LHCN-M2 (cell line): ENCODE measurements around the gene RAI14. TPM values are rescaled to one million over a fixed set of nuclear protein-coding genes. Genes with fewer than 3 reads are reported as not detected.

Source experiments
- DNase-seq: peaks from one replicate; pipeline ENCODE4 v3.0.0-alpha.2; 2012; ENCODE audit warnings: low read depth
- total RNA-seq: library from RNA; depleted of rRNA; stranded (reverse); fragments of >200 nt; gene quantifications from 2 replicates; pipeline ENCODE4 v1.2.3, GENCODE V29; 2014

Gene RAI14
- total RNA-seq, 1 experiment from 2014 or later, result 72.7 TPM

- DNase-seq, result peak; percentile 30
These were observed 16.1 kb upstream of the RAI14 start for GRCh38 chr5:34639852-34640626.

GRCh38 chr5:34648039-34648839, 7.9 kb upstream of the RAI14 start:
- no peak for DNase-seq

- no peak for DNase-seq
These were observed 7.3 kb upstream of the RAI14 start for GRCh38 chr5:34648840-34649158.

GRCh38 chr5:34651791-34652190, 4.3 kb upstream of the RAI14 start:
- DNase-seq, result no peak

GRCh38 chr5:34652466-34652865, 3.7 kb upstream of the RAI14 start:
- DNase-seq, result no peak

- DNase-seq, result peak; percentile 38
These were observed 3.2 kb upstream of the RAI14 start for GRCh38 chr5:34652914-34653313.

GRCh38 chr5:34653708-34654107, 2.4 kb upstream of the RAI14 start:
- no peak for DNase-seq

- peak; percentile 60 for DNase-seq
These were observed 655 bp upstream of the RAI14 start for GRCh38 chr5:34655354-34655991.

- DNase-seq, result peak; percentile 28
These were observed 659 bp downstream of the RAI14 start for GRCh38 chr5:34656700-34657273.

- peak; percentile 65 for DNase-seq
These were observed 1.3 kb downstream of the RAI14 start for GRCh38 chr5:34657274-34657921.

- DNase-seq, result peak; percentile 45
These were observed 1.9 kb downstream of the RAI14 start for GRCh38 chr5:34657988-34658387.

GRCh38 chr5:34659168-34659567, 3.0 kb downstream of the RAI14 start:
- no peak for DNase-seq

GRCh38 chr5:34660444-34660843, 4.3 kb downstream of the RAI14 start:
- DNase-seq, result peak; percentile 43

- DNase-seq, result no peak
These were observed 7.8 kb downstream of the RAI14 start for GRCh38 chr5:34663771-34664496.

- no peak for DNase-seq
These were observed 10.4 kb downstream of the RAI14 start for GRCh38 chr5:34666392-34667080.

GRCh38 chr5:34667705-34668104, 11.6 kb downstream of the RAI14 start:
- no peak for DNase-seq

GRCh38 chr5:34669931-34670516, 13.9 kb downstream of the RAI14 start:
- DNase-seq, result no peak

- no peak for DNase-seq
These were observed 16.1 kb downstream of the RAI14 start for GRCh38 chr5:34672196-34672595.

- no peak for DNase-seq
These were observed 17.5 kb downstream of the RAI14 start for GRCh38 chr5:34673463-34674125.
